HG03342 (cell line): ENCODE measurements around the gene TNFRSF1A.
"Not testable (repeated sequence)": the region's sequence is repeated elsewhere in the genome, so short reads cannot be mapped to it uniquely, and the experiment has no call there.

Experiments used
- ATAC-seq: cut with Tn5 transposase; IDR thresholded peaks from one replicate; pipeline ENCODE4 v1.9.1; 2021; ENCODE audit warnings: mild to moderate bottlenecking, moderate library complexity; ENCODE audit not compliant: unreplicated experiment

TNFRSF1A gene

DNA sequence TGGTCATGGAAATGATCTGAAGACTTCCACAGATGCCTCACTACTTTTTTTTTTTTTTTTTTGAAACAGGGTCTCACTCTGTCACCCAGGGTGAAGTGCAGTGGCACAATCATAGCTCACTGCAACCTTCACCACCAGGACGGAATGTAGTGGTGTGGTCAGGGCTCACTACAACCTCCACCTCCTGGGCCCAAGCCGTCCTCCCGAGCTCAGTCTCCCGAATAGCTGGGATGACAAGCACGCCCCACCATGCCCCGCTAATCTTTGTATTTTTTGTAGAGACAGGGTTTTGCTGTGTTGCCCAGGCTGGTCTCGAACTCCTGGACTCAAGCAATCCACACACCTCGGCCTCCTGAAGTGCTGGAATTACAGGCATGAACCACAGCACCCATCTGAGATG is 3.3 kb downstream of the TNFRSF1A start:
- ATAC-seq, result not testable (repeated sequence)

DNA sequence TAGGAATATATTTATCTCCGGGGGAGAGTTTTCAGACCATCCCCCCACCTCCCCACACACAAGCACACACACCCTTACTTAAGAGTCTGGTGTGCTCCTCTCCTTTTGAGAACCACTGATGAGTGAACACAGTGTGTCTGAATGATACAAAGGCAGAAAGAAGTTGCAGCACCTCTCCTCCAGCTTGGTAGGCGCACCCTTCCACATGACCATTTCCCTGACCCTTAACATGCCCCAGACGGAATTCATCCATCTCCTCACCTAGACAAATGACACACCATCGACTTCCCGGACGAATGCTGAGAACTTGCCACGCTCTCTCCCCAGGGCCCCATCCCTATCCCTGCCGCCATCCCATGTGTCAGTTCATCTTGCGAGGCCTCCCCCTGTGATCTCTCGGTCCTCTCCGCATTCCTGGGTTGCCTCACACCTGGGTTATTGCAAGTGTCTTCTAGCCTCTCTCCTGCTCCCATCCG is 3.9 kb downstream of the TNFRSF1A start:
- ATAC-seq, result no peak

DNA sequence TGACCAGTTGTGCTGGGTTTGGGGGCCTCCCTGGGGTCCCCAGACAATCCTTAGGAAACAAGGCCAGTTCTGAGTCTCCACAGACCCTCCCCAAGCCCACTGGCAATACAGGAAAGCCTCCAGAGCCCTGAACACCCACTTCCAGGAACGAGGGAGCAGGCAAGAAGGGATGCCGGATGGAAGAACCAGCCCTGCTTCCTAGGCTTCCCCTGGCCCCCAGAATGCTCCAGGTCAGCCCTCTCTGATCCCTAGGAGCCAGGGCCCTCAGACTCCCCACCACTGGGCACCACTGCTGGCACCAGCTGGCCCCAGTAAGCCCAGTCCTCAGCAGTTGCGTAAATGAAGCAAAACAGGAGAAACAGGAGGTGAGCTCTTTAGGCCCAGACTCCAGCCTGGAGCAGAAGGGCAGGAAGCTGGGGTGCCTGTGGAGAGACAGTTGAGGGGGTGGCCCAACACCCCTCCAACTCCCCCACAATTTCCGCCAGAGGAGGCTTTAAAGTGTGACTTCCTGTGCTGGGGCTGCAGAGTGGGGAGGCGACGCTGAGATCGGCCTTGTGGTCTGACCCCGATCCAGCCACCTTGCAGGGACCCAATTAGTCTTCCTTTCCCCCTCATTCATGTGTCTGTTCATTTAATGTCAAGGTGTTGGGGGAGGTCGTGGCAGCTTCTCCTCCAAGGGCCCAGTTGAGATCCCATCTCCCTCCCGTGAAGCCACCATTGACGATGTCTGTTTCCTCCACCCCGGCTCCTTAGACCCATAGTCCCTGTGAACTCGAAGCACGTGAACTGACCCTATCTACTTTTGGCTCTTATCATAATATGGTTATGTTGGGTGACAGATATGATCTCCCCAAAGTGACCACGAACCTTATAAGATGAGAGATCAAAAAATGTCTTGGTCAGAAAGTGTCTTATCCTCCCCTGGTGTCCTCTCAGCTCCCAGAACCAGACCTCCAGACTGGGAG is 4.7 kb downstream of the TNFRSF1A start:
- no peak for ATAC-seq

DNA sequence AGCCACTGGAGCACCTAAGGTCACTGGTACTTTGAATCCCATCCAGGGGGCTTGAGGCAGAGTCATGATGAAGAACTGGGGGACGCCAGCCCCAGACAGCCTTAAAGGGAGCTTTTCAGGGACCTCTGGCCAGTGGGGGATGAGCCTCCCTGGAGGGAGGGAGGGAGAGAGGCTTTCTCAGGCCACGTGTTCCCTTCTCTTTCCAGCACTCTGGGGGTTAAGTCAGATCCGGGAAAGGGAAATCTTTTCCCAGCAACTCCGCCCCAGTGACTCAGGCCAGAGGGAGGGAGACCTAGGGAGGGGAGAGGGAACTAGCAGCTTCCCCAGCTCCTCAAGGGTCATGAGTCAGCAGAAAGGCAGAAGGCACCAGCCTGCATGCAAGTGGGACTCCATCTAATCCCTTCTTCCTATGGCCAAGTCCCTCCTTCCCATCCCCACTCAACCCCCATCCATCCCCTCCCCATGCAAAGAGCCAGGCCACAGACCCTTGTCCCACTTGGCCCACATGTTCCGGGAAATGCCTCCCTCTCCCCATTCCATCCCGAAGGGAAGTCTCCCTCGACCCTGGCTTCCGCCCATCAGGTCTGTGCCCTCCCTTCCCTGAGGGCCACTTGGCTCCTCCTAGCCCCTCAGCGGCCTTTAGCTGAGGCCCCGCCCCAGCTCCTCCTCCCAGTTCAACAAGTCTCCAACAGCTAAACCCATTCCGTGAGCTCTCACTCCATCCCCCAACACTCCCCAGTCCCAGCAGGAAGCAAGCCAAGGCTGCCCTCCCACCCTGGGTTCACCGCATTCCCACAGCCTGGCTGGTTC is 5.6 kb downstream of the TNFRSF1A start:
- no peak for ATAC-seq

GRCh38 chr12:6335451-6336078 is 6.3 kb downstream of the TNFRSF1A start:
- ATAC-seq, result peak; percentile 61

GRCh38 chr12:6334940-6335450 is 6.9 kb downstream of the TNFRSF1A start:
- no peak for ATAC-seq

DNA sequence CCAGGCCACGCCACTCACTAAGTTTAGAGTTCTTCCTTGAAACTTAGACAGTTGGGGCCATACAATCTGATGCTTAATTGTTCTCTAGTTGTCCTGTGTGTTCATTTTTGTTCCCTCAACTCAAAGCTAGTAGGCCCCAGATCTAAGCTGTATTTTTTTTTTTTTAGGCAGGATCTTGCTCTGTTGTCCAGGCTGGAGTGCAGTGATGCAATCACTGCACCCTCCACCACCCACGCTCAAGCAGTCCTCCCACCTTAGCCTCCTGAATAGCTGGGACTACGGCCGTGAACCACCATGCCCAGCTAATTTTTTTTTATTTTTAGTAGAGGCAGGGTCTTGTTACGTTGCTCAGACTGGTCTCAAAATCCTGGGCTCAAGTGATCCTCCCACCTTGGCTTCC is 7.5 kb downstream of the TNFRSF1A start:
- ATAC-seq, result no peak

GRCh38 chr12:6333566-6333965 is 8.3 kb downstream of the TNFRSF1A start:
- ATAC-seq, result no peak

DNA sequence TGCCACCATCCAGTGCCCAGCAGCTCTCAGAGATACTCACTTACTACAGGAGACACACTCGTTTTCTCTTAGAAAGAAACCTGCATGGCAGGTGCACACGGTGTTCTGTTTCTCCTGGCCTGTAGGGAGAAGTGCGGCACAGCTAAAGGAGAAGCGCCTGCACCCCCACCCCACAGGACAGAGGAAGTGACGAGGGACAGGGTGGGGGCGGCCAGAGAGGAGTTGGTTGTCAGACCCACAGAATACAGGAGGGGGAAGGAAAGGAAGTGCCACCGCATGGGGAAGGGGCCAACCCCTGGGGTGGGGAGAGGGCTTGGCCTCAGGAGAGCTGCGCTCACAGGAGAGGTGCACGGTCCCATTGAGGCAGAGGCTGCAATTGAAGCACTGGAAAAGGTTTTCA is 8.8 kb downstream of the TNFRSF1A start:
- ATAC-seq, result no peak

GRCh38 chr12:6332459-6332858 is 9.4 kb downstream of the TNFRSF1A start:
- no peak for ATAC-seq

DNA sequence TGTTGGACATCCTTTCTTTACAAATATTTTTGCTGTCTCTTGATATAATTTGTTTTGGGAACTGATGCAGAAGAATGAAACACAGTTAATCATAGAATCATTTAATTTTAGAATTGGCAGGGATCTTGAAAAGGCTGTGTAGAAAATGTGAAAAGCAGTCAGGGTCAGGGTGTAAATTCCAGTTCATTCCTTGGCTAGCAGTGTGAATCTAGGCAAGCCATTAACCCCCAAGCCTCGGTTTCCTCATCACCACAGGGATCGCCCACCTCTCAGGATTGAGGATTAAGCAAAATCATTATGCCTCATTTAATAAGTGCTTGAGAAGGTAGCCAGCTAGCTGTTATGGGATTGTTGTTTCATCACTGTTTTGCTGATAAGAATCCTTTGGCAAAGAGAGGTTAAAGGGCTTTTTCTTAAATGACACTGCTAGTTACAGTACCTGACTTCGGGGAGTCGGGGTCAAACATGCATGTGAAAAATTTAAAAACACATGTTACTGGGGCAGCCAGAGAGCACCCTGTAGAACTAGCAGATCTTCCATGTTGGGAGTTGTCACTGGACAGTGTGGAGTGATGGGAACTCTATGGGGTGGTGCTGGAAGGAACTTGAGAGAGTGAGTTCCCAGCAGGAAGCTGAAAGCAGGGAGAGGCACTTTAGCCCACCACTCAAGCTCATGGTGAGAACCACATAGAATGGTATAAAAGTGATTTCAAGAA is 10.7 kb downstream of the TNFRSF1A start:
- no peak for ATAC-seq

DNA sequence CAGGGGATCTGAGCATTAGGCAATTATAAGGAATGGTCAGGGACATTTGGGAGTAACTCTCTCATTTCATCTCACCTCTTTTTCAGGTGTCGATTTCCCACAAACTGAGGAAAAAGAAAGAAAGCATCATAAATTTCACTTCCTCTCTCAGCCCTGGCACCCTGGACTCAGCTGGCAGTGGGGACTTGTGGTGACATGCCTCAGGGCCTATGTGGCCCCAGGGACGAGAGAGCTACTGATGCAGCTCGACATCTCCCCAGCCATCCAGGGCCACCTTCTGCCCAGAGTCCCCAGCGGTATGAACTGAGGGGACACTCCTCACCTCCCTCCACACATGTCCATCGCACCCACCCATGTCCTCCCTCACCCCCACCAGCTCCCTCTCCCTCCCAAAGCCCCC is 11.7 kb downstream of the TNFRSF1A start:
- ATAC-seq, result peak; percentile 46

- no peak for ATAC-seq
These were observed 12.2 kb downstream of the TNFRSF1A start for GRCh38 chr12:6329703-6330064.

- no peak for ATAC-seq
These were observed 12.8 kb downstream of the TNFRSF1A start for GRCh38 chr12:6328945-6329702.

DNA sequence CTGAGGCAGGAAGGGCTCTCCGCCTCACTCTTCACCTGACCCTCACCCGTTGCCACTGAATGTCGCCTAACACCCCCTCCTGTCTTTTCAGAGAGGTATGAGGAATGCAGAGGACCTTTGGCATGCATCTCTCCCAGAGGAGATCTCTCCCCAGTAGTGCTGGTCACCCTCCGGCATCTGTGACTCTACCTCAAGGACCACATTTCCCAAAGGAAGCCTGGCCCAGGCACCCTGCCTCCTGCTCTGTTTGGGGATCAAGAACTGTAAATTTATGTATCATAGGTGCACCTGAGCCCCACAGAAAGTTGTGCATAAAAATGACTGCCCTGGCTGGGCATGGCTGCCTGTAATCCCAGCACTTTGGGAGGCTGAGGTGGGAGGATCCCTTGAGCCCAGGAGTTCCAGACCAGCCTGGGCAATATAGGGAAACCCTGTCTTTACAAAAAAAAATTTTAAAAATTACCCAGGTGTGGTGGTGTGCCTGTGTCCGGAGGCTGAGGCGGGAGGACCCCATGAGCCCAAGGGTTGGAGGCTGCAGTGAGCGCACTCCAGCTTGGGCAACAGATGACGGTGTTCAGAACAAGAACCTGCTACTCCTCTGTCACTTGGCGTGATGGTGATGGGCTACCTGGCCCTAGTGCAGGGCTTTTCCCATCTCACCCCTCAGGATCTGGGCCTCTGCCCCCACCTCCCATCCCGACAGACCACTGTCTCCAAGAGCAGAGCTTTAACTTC is 13.7 kb downstream of the TNFRSF1A start:
- no peak for ATAC-seq

DNA sequence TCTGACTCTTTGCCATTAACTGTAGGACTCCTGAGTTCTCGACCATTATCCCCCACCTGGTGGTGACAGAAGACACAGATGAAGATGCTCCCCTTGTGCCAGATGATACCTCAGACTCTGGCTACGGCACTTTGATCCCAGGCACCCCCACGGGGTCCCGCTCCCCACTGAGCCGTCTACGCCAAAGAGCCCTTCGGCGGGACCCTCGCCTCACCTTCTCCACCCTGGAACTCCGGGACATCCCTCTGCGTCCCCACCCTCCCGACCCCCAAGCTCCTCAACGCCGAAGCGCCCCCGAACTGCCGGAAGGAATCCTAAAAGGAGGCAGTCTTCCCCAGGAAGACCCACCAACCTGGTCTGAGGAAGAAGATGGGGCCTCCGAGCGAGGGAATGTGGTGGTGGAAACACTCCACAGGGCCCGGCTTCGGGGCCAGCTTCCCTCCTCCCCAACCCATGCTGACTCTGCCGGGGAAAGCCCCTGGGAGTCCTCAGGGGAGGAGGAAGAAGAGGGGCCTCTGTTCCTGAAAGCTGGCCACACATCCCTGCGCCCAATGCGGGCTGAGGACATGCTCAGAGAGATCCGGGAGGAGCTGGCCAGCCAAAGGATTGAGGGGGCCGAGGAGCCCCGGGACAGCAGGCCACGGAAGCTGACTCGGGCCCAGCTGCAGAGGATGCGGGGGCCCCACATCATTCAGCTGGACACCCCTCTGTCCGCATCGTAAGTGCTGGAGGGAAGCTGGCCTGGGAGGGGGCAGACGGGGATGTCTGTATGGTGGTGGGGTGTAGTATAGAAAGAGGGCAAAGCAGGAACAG is 14.4 kb downstream of the TNFRSF1A start:
- no peak for ATAC-seq

DNA sequence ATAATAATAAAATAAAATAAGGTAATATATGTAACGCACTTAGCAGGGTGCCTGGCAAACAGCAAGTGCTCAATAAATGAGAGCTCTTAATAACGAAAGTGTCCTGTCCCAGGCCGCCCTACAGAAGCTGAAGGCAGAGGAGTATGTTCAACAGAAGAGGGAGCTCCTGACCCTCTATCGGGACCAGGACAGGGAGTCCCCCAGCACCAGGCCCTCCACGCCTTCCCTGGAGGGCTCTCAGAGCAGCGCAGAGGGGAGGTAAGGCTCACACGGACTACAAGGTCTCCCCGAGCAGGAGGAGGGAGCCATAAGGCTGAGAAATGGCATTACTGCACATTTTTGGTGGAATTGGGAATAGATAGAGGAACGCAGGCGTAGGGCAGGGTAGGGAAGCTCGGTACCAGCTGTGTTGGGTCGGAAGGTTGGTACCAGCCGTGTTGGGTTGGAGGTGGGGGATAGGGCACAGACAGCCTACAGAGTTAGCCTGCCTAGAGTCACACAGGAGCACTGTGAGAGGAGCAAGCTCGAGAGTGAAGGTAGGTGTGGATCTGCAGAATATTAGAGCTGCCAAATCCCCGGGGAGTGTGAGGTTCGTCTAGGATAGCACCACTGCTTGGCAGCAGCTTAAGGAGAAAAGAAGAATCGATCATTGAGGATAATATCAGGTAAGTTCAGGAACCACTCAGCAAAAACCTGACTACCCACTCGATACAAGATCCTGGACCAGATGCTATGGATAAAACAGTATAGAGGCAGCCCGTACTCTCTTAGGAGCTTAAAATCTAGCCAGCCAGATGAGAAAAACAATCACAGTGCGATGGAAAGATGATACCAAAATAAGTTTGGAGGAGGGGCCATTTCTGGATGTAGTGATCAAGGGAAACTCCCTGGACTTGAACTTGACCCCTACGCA is 15.3 kb downstream of the TNFRSF1A start:
- no peak for ATAC-seq
